GM04503 (cell line): ENCODE results near the gene ZNF672.

Experiments used
- DNase-seq: peaks from one replicate; pipeline ENCODE4 v3.0.0-alpha.2; 2012; ENCODE audit warnings: low read depth

The ZNF672 gene

GRCh38 chr1:248837045-248837780 lies 811 bp upstream of the ZNF672 start:
- DNase-seq: no peak

GRCh38 chr1:248838357-248839167 lies 538 bp downstream of the ZNF672 start:
- DNase-seq: peak; percentile 55

GRCh38 chr1:248839168-248839555 lies 1.1 kb downstream of the ZNF672 start:
- DNase-seq: no peak

GRCh38 chr1:248840946-248841345 lies 2.9 kb downstream of the ZNF672 start:
- no peak for DNase-seq

GRCh38 chr1:248841702-248842395 lies 3.8 kb downstream of the ZNF672 start:
- no peak for DNase-seq

- no peak for DNase-seq
These were observed 4.8 kb downstream of the ZNF672 start for GRCh38 chr1:248842781-248843331.

- no peak for DNase-seq
These were observed 5.7 kb downstream of the ZNF672 start for GRCh38 chr1:248843687-248844086.

GRCh38 chr1:248844526-248844925 lies 6.5 kb downstream of the ZNF672 start:
- DNase-seq: no peak

- no peak for DNase-seq
These were observed 9.3 kb downstream of the ZNF672 start for GRCh38 chr1:248847181-248847955.

- no peak for DNase-seq
These were observed 10.0 kb downstream of the ZNF672 start for GRCh38 chr1:248847956-248848561.

- no peak for DNase-seq
These were observed 10.6 kb downstream of the ZNF672 start for GRCh38 chr1:248848602-248849001.

GRCh38 chr1:248849152-248849551 lies 11.1 kb downstream of the ZNF672 start:
- DNase-seq: no peak

- DNase-seq: no peak
These were observed 11.6 kb downstream of the ZNF672 start for GRCh38 chr1:248849637-248850036.

GRCh38 chr1:248850124-248850523 lies 12.1 kb downstream of the ZNF672 start:
- no peak for DNase-seq

- no peak for DNase-seq
These were observed 12.7 kb downstream of the ZNF672 start for GRCh38 chr1:248850536-248851251.

GRCh38 chr1:248851390-248851789 lies 13.4 kb downstream of the ZNF672 start:
- no peak for DNase-seq

GRCh38 chr1:248852481-248853405 lies 14.7 kb downstream of the ZNF672 start:
- no peak for DNase-seq

GRCh38 chr1:248853663-248854375 lies 15.8 kb downstream of the ZNF672 start:
- DNase-seq: no peak

GRCh38 chr1:248855580-248855979 lies 17.6 kb downstream of the ZNF672 start:
- no peak for DNase-seq
